ENCODE data around the gene MEST.

GRCh38 chr7:130524628-130525027 lies 32.7 kb downstream of the MEST start:
- TF ChIP-seq CTCF (IDR thresholded peaks at IDR 0.05) (no peak), POLR2A (IDR thresholded peaks at IDR 0.05) (no peak)
